Mononuclear cell (primary cell): ENCODE results near the gene KRTAP22-2. TPM values are rescaled to one million over a fixed set of nuclear protein-coding genes. Genes with fewer than 3 reads are reported as not detected.

Experiments
- total RNA-seq: library from RNA; depleted of rRNA; stranded (reverse); fragments of >200 nt; gene quantifications from one replicate; pipeline ENCODE4 v1.2.3, GENCODE V29; 2012

The KRTAP22-2 gene
- total RNA-seq, 1 donor = not detected

Other genes starting within 250 kb of the KRTAP22-2 start
- not detected for gene KRTAP23-1, start 241.8 kb downstream of the KRTAP22-2 start, total RNA-seq
- gene KRTAP13-2, start 218.1 kb downstream of the KRTAP22-2 start, total RNA-seq = not detected
- not detected for gene KRTAP13-1, start 194.4 kb downstream of the KRTAP22-2 start, total RNA-seq
- not detected for gene KRTAP13-3, start 164.5 kb downstream of the KRTAP22-2 start, total RNA-seq
- not detected for gene KRTAP13-4, start 160.2 kb downstream of the KRTAP22-2 start, total RNA-seq
- not detected for gene KRTAP15-1, start 150.1 kb downstream of the KRTAP22-2 start, total RNA-seq
- not detected for gene KRTAP19-1, start 110.0 kb downstream of the KRTAP22-2 start, total RNA-seq
- gene KRTAP19-2, start 103.0 kb downstream of the KRTAP22-2 start, total RNA-seq = not detected
- not detected for gene KRTAP19-3, start 98.4 kb downstream of the KRTAP22-2 start, total RNA-seq
- gene KRTAP19-4, start 93.2 kb downstream of the KRTAP22-2 start, total RNA-seq = not detected
- not detected for gene KRTAP19-5, start 88.3 kb downstream of the KRTAP22-2 start, total RNA-seq
- not detected for gene KRTAP19-6, start 48.5 kb downstream of the KRTAP22-2 start, total RNA-seq
- gene KRTAP19-7, start 29.1 kb downstream of the KRTAP22-2 start, total RNA-seq = not detected
- gene KRTAP6-3, start 2.0 kb upstream of the KRTAP22-2 start, total RNA-seq = not detected
- gene KRTAP6-2, start 8.5 kb upstream of the KRTAP22-2 start, total RNA-seq = not detected
- gene KRTAP22-1, start 10.7 kb upstream of the KRTAP22-2 start, total RNA-seq = not detected
- gene KRTAP6-1, start 23.5 kb upstream of the KRTAP22-2 start, total RNA-seq = not detected
- gene KRTAP20-1, start 26.0 kb upstream of the KRTAP22-2 start, total RNA-seq = not detected
- not detected for gene KRTAP20-4, start 30.2 kb upstream of the KRTAP22-2 start, total RNA-seq
- gene KRTAP20-2, start 44.8 kb upstream of the KRTAP22-2 start, total RNA-seq = not detected
- not detected for gene KRTAP20-3, start 52.5 kb upstream of the KRTAP22-2 start, total RNA-seq
- not detected for gene KRTAP21-3, start 128.4 kb upstream of the KRTAP22-2 start, total RNA-seq
- gene KRTAP21-2, start 156.9 kb upstream of the KRTAP22-2 start, total RNA-seq = not detected
- not detected for gene KRTAP21-1, start 165.0 kb upstream of the KRTAP22-2 start, total RNA-seq
- not detected for gene KRTAP8-1, start 222.9 kb upstream of the KRTAP22-2 start, total RNA-seq
- not detected for gene KRTAP7-1, start 239.4 kb upstream of the KRTAP22-2 start, total RNA-seq